A549 (cell line): Measurements from ENCODE around the gene CCDC74A. TPM values are rescaled to one million over a fixed set of nuclear protein-coding genes. Genes with fewer than 3 reads are reported as not detected.
"Not testable (repeated sequence)": the region's sequence is repeated elsewhere in the genome, so short reads cannot be mapped to it uniquely, and the experiment has no call there.

Source experiments
- ATAC-seq, 2 experiments: fragments of 200-7000 bp in 1 of 2; fragments of >200 bp in 1 of 2; cut with Nextera tagmentation in 1 of 2; cut with Tn5 transposase in 1 of 2; 3 replicates each; pipeline versions ENCODE4 v1.8.0 to v1.9.1; 2018 to 2020; ENCODE audit warnings: mild to moderate bottlenecking in 1 of 2, moderate library complexity in 1 of 2
- CTCF ChIA-PET: fragments of 300-600 bp; sonication (Branson Sonifier 250); formaldehyde crosslinking; extraction: SDS; loops from one replicate; lab custom pipeline; 2021; ENCODE audit warnings: antibody characterized with exemption, inconsistent platforms; lab: Yijun Ruan, JAX
- POLR2A ChIA-PET: fragments of 350-600 bp; formaldehyde crosslinking; extraction: SDS; loops from one replicate; lab custom pipeline; 2021; ENCODE audit warnings: antibody characterized with exemption, inconsistent platforms; lab: Yijun Ruan, JAX
- DNase-seq, 2 experiments: peaks; one replicate each; pipeline versions ENCODE4 v3.0.0 to v3.0.0-alpha.2; 2011 to 2016; ENCODE audit warnings: low read depth in 1 of 2, low spot score in 1 of 2
- FAIRE-seq: peaks from 2 replicates; lab custom pipeline; 2011; peaks lifted over from hg19 to GRCh38; lab: Jason Lieb, UNC
- H3K27ac ChIP-seq, 2 experiments: fragments of >200 bp; sonication (Bioruptor Twin); formaldehyde crosslinking; 3 replicates each; pipeline ENCODE4 v1.5.1; 2016 to 2017
- H3K4me1 ChIP-seq: fragments of >200 bp; sonication (Bioruptor Twin); formaldehyde crosslinking; 3 replicates; pipeline ENCODE4 v1.6.1; 2016
- H3K4me2 ChIP-seq: fragments of >200 bp; sonication (Bioruptor Twin); formaldehyde crosslinking; 3 replicates; pipeline ENCODE4 v1.6.1; 2016
- H3K4me3 ChIP-seq: fragments of >200 bp; sonication (Bioruptor Twin); formaldehyde crosslinking; 3 replicates; pipeline ENCODE4 v1.5.1; 2016
- H3K9me3 ChIP-seq: fragments of >200 bp; sonication (Bioruptor Twin); formaldehyde crosslinking; 3 replicates; pipeline ENCODE4 v1.6.1; 2016
- BHLHE40 ChIP-seq: IDR thresholded peaks from 2 replicates; pipeline ENCODE4 v1.6.1; 2012; ENCODE audit warnings: low read depth, low read length, inconsistent platforms
- CBX8 ChIP-seq: fragments of 200-600 bp; sonication (generic); IDR thresholded peaks from 2 replicates; pipeline ENCODE4 v1.6.1; 2016
- CEBPB ChIP-seq, 2 experiments: fragments of >200 bp in 1 of 2; sonication (Bioruptor Twin) in 1 of 2; formaldehyde crosslinking in 1 of 2; IDR thresholded peaks; 2 replicates each; pipeline ENCODE4 v1.6.1; 2012 to 2016
- EHF ChIP-seq: fragments of 250-450 bp; sonication (Bioruptor Pico); IDR thresholded peaks from 2 replicates; pipeline ENCODE4 v1.5.0; 2020; ENCODE audit warnings: mild to moderate bottlenecking
- EHMT2 ChIP-seq: fragments of 200-600 bp; sonication (generic); IDR thresholded peaks from 2 replicates; pipeline ENCODE4 v1.6.1; 2016; ENCODE audit warnings: antibody characterized with exemption, low read depth, mild to moderate bottlenecking, moderate library complexity
- FOSB ChIP-seq: fragments of 250-450 bp; sonication (Bioruptor Pico); IDR thresholded peaks from 2 replicates; pipeline ENCODE4 v1.5.0; 2020; ENCODE audit warnings: mild to moderate bottlenecking, moderate library complexity
- FOXS1 ChIP-seq: fragments of 250-450 bp; sonication (Bioruptor Pico); IDR thresholded peaks from 2 replicates; pipeline ENCODE4 v1.5.0; 2020; ENCODE audit warnings: mild to moderate bottlenecking, moderate library complexity
- GATA3 ChIP-seq: IDR thresholded peaks from 2 replicates; pipeline ENCODE4 v1.6.1; 2012; ENCODE audit warnings: borderline replicate concordance
- HOXA7 ChIP-seq: fragments of 250-450 bp; sonication (Bioruptor Pico); IDR thresholded peaks from 2 replicates; pipeline ENCODE4 v1.5.0; 2020; ENCODE audit warnings: mild to moderate bottlenecking, moderate library complexity
- JUN ChIP-seq, 2 experiments: fragments of >200 bp; sonication (Bioruptor Twin); formaldehyde crosslinking; IDR thresholded peaks; 2 replicates in 1 of 2; 3 replicates in 1 of 2; pipeline ENCODE4 v1.6.1; 2016 to 2017
- KDM5A ChIP-seq: fragments of 200-600 bp; sonication (generic); IDR thresholded peaks from 2 replicates; pipeline ENCODE4 v1.6.1; 2016; ENCODE audit warnings: antibody characterized with exemption, mild to moderate bottlenecking
- MAFK ChIP-seq: fragments of 450-650 bp; IDR thresholded peaks from 2 replicates; pipeline ENCODE4 v1.6.1; 2014; ENCODE audit not compliant: partially characterized antibody
- MAZ ChIP-seq: fragments of 150-350 bp; IDR thresholded peaks from 2 replicates; pipeline ENCODE4 v1.6.1; 2014; ENCODE audit warnings: antibody characterized with exemption, low read depth, low read length, borderline replicate concordance
- NR3C1 ChIP-seq: fragments of >200 bp; sonication (Bioruptor Twin); formaldehyde crosslinking; IDR thresholded peaks from 3 replicates; pipeline ENCODE4 v1.6.1; 2017
- POLR2A ChIP-seq: IDR thresholded peaks from 2 replicates; pipeline ENCODE4 v1.6.1; 2012; ENCODE audit warnings: mild to moderate bottlenecking, low read length
- RAD21 ChIP-seq, 2 experiments: fragments of >200 bp in 1 of 2; sonication (Bioruptor Twin) in 1 of 2; formaldehyde crosslinking in 1 of 2; IDR thresholded peaks in 1 of 2; conservative IDR thresholded peaks in 1 of 2; 2 replicates in 1 of 2; 3 replicates in 1 of 2; pipeline ENCODE4 v1.6.1; 2012 to 2018; ENCODE audit warnings: inconsistent platforms in 1 of 2
- RNF2 ChIP-seq: fragments of 200-600 bp; sonication (generic); IDR thresholded peaks from 2 replicates; pipeline ENCODE4 v1.6.1; 2016; ENCODE audit warnings: low read depth, mild to moderate bottlenecking, antibody characterized with exemption, moderate library complexity, borderline replicate concordance
- ZC3H11A ChIP-seq: fragments of 450-650 bp; IDR thresholded peaks from 2 replicates; pipeline ENCODE4 v1.6.1; 2014; ENCODE audit warnings: antibody characterized with exemption, mild to moderate bottlenecking
- WGBS: methylation state at CpG from one replicate; pipeline ENCODE4 v1.1.6; 2017; ENCODE audit errors: missing lambda C conversion rate; 5-methylcytosine and 5-hydroxymethylcytosine counted together
- polyA plus RNA-seq, 4 experiments: library from polyadenylated mRNA; depleted of rRNA in 3 of 4; stranded (reverse); fragments of >200 nt; fragmentation: RNase III in 1 of 4; extraction: RNeasy Plus Mini Kit Qiagen cat#74134 plus additional on column Dnase treatment in 1 of 4; gene quantifications; 2 replicates in 3 of 4; 3 replicates in 1 of 4; pipeline ENCODE4 v1.2.3, GENCODE V29; 2011 to 2017
- TF ChIP-seq, protein P1 (sequence below): fragments of 450-650 bp; IDR thresholded peaks from 2 replicates; pipeline ENCODE4 v1.6.1; 2014; ENCODE audit warnings: antibody characterized with exemption
- TF ChIP-seq, protein P2 (sequence below): IDR thresholded peaks from 2 replicates; pipeline ENCODE4 v1.6.1; 2012; ENCODE audit warnings: low read depth, borderline replicate concordance
- TF ChIP-seq, protein P3 (sequence below): IDR thresholded peaks from 2 replicates; pipeline ENCODE4 v1.6.1; 2012
- TF ChIP-seq, protein P4 (sequence below): fragments of 250-450 bp; sonication (Bioruptor Pico); IDR thresholded peaks from 2 replicates; pipeline ENCODE4 v1.5.0; 2020; ENCODE audit warnings: low read depth, mild to moderate bottlenecking, moderate library complexity
- TF ChIP-seq, protein P5 (sequence below): fragments of >200 bp; sonication (Bioruptor Twin); formaldehyde crosslinking; IDR thresholded peaks from 2 replicates; pipeline ENCODE4 v1.6.1; 2016
- TF ChIP-seq, protein P6 (sequence below): fragments of 150-350 bp; IDR thresholded peaks from 2 replicates; pipeline ENCODE4 v1.6.1; 2014; ENCODE audit warnings: low read depth, mild to moderate bottlenecking, low read length

The CCDC74A gene
- polyA plus RNA-seq, 2 of the 4 experiments (the other 2 are of a cell fraction) = 9.9 to 11.7 TPM

DNA sequence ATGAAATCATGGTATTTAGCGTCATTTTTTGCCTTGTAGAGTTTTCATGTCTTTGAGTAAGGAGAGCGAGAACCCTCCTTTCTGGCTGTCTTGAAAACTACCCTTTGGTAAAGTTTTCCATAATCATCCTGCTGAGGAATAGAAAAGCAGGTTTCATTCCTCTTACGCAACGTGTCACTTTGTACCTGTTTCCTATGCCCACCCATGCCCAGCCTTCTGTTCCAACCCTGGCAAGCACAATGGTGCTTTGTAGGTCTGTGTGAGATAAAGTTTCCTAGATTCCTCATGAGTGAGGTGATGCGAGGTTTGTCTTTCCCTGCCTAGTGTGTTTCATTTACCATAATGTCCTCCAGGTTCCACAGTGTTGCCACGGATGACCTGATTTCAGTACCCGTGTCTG, 29.3 kb downstream of the CCDC74A start:
- H3K4me1 ChIP-seq = no peaks in the 10 kb centered on the region
- H3K27ac ChIP-seq = no peak overlapping the region
- POLR2A ChIA-PET = no interaction called here
- ATAC-seq = no peak
- CTCF ChIA-PET = no interaction called here
- 0 out of 4 replicates have a peak, but pooled peaks of 1 of the 2 experiments have one; percentile 7 for TF ChIP-seq CEBPB (IDR thresholded peaks at IDR 0.05)
- no peak for TF ChIP-seq EHMT2
- TF ChIP-seq, protein P1, sequence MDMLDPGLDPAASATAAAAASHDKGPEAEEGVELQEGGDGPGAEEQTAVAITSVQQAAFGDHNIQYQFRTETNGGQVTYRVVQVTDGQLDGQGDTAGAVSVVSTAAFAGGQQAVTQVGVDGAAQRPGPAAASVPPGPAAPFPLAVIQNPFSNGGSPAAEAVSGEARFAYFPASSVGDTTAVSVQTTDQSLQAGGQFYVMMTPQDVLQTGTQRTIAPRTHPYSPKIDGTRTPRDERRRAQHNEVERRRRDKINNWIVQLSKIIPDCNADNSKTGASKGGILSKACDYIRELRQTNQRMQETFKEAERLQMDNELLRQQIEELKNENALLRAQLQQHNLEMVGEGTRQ = no peak
- H3K9me3 ChIP-seq = no peaks in the 10 kb centered on the region
- no peak overlapping the region for H3K4me3 ChIP-seq
- no peak overlapping the region for H3K4me2 ChIP-seq
- WGBS = 42% methylated on average over 7 of the region's 7 CpGs
- DNase-seq = no peak
- no peak for FAIRE-seq

DNA sequence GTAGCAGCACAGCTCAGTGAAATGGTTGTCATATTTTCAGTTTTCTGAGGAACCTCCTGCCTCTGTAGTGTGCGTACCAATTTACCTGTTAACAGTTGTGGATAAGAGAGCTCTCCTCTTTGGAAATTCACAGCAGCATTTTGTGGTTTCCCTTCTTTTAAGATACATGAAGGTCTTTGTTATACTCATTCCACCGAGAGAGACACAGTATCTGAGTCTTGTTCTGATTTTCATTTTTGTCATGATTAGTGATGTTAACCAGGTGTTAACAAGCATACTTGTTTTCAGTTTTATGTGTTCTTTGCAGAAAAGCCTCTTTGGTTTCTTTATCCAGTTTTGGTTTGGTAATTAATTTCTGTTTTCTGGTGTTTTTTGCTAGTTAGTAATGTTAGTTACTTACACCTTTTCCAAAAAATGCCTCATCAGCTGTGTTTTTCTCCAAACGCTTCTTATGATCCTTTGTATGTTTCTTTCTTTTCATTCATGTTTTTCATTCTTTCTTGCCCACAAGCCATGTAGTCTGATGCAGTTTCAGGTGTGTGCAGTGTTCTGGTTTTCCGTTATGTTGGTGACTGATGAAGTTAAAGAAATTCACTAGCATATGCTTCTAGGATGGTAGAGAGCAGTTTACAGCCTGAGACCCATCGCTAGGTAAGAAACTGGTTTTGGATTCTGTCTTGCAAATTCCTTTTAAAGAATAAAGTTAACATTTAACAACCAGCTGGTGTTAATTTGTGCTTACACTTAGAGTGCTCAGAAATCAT, 30.1 kb downstream of the CCDC74A start:
- ATAC-seq (no peak), FAIRE-seq (no peak), DNase-seq (no peak)
- H3K4me1 ChIP-seq = no peaks in the 10 kb centered on the region
- H3K9me3 ChIP-seq = no peaks in the 10 kb centered on the region
- 31% methylated on average over 5 of the region's 5 CpGs for WGBS
- H3K4me3 ChIP-seq = no peak overlapping the region
- ChIA-PET CTCF (interaction anchor here (0.6 kb wide), 1 partner anchor 97 kb away, joined by 3 read pairs; no protein-coding TSS in a partner anchor), POLR2A (no interaction called here)
- H3K27ac ChIP-seq = no peak overlapping the region
- no peak overlapping the region for H3K4me2 ChIP-seq
- TF ChIP-seq CBX8 (peak; percentile 53; the same call in 1 of the 2 replicates), JUN (IDR thresholded peaks at IDR 0.05) (no peak)

DNA sequence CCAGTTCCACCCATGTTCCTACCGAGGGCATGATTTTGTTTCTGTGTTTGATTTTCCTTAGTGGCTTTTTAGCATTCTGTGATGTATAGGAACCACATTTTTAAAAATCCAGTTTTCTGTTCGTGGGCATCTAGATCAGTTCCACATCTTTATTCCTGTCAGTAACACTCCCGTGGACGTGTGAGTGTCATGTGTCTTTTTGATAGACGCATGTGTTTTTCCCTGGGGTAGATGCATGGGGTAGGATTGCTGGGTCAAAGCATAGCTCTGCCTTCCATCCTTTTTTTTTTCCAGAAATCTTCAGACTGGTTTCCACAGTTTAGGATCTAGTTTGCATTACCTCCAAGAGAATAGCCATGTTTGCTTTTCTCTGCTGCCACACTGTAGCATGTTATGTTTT, 38.7 kb downstream of the CCDC74A start:
- DNase-seq = no peak
- FAIRE-seq = no peak
- ChIA-PET CTCF (interaction anchor here (0.5 to 0.6 kb wide), 2 partner anchors 125 to 489 kb away, joined by 3 read pairs; no protein-coding TSS in a partner anchor), POLR2A (no interaction called here)
- no peak overlapping the region for H3K27ac ChIP-seq
- no peak overlapping the region for H3K4me3 ChIP-seq
- no peak overlapping the region for H3K4me2 ChIP-seq
- no peak for ATAC-seq
- H3K4me1 ChIP-seq = no peaks in the 10 kb centered on the region
- no peaks in the 10 kb centered on the region for H3K9me3 ChIP-seq
- TF ChIP-seq POLR2A (no peak), RAD21 (conservative IDR thresholded peaks at IDR 0.05 in 1 of 2, IDR thresholded peaks at IDR 0.05 in 1 of 2) (no peak)
- TF ChIP-seq, protein P2, sequence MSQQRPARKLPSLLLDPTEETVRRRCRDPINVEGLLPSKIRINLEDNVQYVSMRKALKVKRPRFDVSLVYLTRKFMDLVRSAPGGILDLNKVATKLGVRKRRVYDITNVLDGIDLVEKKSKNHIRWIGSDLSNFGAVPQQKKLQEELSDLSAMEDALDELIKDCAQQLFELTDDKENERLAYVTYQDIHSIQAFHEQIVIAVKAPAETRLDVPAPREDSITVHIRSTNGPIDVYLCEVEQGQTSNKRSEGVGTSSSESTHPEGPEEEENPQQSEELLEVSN = no peak
- WGBS = 8% methylated on average over 5 of the region's 5 CpGs

DNA sequence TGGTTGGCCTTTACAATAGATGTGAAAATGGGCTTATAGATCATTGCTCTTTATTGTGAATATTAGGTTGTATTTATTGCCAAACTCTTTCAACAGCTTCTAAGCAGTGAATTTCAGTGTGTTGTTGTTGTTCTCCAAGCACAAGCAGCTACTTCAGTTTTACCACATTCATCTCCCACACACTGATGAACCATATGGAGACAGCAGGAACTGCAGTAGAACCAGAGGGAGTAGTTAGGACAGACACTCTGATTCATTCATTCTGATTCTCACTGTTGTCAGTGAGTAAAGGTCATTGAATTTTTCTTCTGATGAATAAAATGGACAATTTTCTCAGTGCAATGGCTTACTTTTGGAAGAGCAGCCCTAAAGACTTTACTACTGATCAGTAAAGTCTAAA, 40.2 kb downstream of the CCDC74A start:
- no peaks in the 10 kb centered on the region for H3K9me3 ChIP-seq
- ATAC-seq (no peak), FAIRE-seq (no peak), DNase-seq (no peak)
- H3K4me3 ChIP-seq = no peak overlapping the region
- no peak overlapping the region for H3K4me2 ChIP-seq
- ChIA-PET CTCF (no interaction called here), POLR2A (no interaction called here)
- no peak overlapping the region for H3K27ac ChIP-seq
- no peaks in the 10 kb centered on the region for H3K4me1 ChIP-seq
- no peak for TF ChIP-seq POLR2A
- TF ChIP-seq, protein P3, sequence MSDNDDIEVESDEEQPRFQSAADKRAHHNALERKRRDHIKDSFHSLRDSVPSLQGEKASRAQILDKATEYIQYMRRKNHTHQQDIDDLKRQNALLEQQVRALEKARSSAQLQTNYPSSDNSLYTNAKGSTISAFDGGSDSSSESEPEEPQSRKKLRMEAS = no peak
- no peak for TF ChIP-seq BHLHE40
- TF ChIP-seq ZC3H11A = no peak
- TF ChIP-seq, protein P4, sequence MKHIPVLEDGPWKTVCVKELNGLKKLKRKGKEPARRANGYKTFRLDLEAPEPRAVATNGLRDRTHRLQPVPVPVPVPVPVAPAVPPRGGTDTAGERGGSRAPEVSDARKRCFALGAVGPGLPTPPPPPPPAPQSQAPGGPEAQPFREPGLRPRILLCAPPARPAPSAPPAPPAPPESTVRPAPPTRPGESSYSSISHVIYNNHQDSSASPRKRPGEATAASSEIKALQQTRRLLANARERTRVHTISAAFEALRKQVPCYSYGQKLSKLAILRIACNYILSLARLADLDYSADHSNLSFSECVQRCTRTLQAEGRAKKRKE (CRISPR knock-in tag) = no peak
- TF ChIP-seq NR3C1 = no peak
- no peak for TF ChIP-seq MAZ
- no peak for TF ChIP-seq HOXA7 (CRISPR knock-in tag)
- TF ChIP-seq MAFK = no peak
- no peak for TF ChIP-seq JUN (IDR thresholded peaks at IDR 0.05)
- no peak for TF ChIP-seq FOXS1 (CRISPR knock-in tag)
- TF ChIP-seq, protein P2 = no peak
- no peak for TF ChIP-seq FOSB (CRISPR knock-in tag)
- TF ChIP-seq, protein P5, sequence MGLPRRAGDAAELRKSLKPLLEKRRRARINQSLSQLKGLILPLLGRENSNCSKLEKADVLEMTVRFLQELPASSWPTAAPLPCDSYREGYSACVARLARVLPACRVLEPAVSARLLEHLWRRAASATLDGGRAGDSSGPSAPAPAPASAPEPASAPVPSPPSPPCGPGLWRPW = no peak
- TF ChIP-seq RNF2 = no peak
- no peak for TF ChIP-seq EHF (CRISPR knock-in tag)
- no peak for TF ChIP-seq KDM5A
- TF ChIP-seq GATA3 = no peak
- TF ChIP-seq, protein P6, sequence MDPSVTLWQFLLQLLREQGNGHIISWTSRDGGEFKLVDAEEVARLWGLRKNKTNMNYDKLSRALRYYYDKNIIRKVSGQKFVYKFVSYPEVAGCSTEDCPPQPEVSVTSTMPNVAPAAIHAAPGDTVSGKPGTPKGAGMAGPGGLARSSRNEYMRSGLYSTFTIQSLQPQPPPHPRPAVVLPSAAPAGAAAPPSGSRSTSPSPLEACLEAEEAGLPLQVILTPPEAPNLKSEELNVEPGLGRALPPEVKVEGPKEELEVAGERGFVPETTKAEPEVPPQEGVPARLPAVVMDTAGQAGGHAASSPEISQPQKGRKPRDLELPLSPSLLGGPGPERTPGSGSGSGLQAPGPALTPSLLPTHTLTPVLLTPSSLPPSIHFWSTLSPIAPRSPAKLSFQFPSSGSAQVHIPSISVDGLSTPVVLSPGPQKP = no peak

DNA sequence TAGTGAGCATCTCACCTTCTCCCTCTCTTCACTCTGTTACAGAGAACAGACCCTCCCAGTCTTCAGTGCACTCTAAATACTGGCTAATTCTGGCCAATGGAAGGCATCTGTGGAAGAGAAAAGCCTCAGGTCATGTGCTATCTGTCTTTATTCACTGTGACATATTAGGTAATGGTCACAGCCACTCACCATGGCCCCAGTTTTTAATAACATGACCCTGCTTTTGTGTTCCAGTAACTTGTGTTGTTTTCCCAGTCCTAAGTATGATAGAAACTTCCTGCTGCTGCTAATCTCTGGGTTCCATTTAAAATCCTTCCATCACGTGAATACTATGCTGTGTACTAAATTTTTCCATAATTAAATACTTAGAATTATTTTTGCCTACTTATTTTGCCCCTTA, 40.7 kb downstream of the CCDC74A start:
- H3K9me3 ChIP-seq, POLR2A ChIA-PET, CTCF ChIA-PET, H3K4me3 ChIP-seq, DNase-seq, H3K4me1 ChIP-seq, FAIRE-seq, ATAC-seq, H3K27ac ChIP-seq, H3K4me2 ChIP-seq: not testable (repeated sequence)
- WGBS = 7% methylated on average over 1 of the region's 1 CpG
